Activated CD4-positive, alpha-beta memory T cell treated with anti-CD3 and anti-CD28 coated beads, Interleukin-2, amount 10 ng/mL, durations not matched to agents 7 days and 5 days (primary cell): ENCODE measurements around the gene RTN4. TPM values are rescaled to one million over a fixed set of nuclear protein-coding genes. Genes with fewer than 3 reads are reported as not detected.

Experiments
- CTCF ChIA-PET: fragments of 350-600 bp; sonication (Branson Sonifier 250); formaldehyde crosslinking; loops from one replicate; lab custom pipeline; 2021; ENCODE audit warnings: antibody characterized with exemption, inconsistent platforms; lab: Charles Lee
- POLR2A ChIA-PET: fragments of 350-600 bp; sonication (Branson Sonifier 250); formaldehyde crosslinking; loops from one replicate; lab custom pipeline; 2021; ENCODE audit warnings: antibody characterized with exemption; lab: Charles Lee
- DNase-seq: peaks from one replicate; pipeline ENCODE4 v3.0.0-alpha.2; 2020
- H3K27ac Mint-ChIP-seq: one replicate; pipeline ENCODE4 v1.8.0; 2021; ENCODE audit warnings: mild to moderate bottlenecking, mixed read lengths
- H3K27me3 Mint-ChIP-seq: one replicate; pipeline ENCODE4 v1.8.0; 2021; ENCODE audit warnings: mixed read lengths
- H3K36me3 Mint-ChIP-seq: one replicate; pipeline ENCODE4 v1.8.0; 2021; ENCODE audit warnings: low read depth, mixed read lengths
- H3K4me1 Mint-ChIP-seq: one replicate; pipeline ENCODE4 v1.8.0; 2021; ENCODE audit warnings: mixed read lengths
- H3K4me3 Mint-ChIP-seq: one replicate; pipeline ENCODE4 v1.8.0; 2021; ENCODE audit warnings: mild to moderate bottlenecking, mixed read lengths
- H3K9me3 Mint-ChIP-seq: one replicate; pipeline ENCODE4 v1.8.0; 2021; ENCODE audit warnings: mixed read lengths
- total RNA-seq, 2 experiments: library from RNA; stranded (reverse); gene quantifications; one replicate each; pipeline ENCODE4 v1.2.3, GENCODE V29; 2021

The RTN4 gene
- total RNA-seq, 2 experiments from 2014 or later, result 90.1 to 92.4 TPM

- Mint-ChIP-seq H3K27ac (no peak overlapping the region), H3K27me3 (no peaks in the 10 kb centered on the region), H3K4me1 (peaks cover 3% of the 10 kb centered on the region), H3K9me3 (no peaks in the 10 kb centered on the region), H3K4me3 (no peak overlapping the region), H3K36me3 (no peaks in the 10 kb centered on the region)
- CTCF ChIA-PET, result interaction anchor here (1.1 to 2.1 kb wide), 5 partner anchors 9 to 149 kb away, joined by 3 to 6 read pairs (median 4); no protein-coding TSS in a partner anchor
- POLR2A ChIA-PET, result interaction anchor here (0.9 to 1.4 kb wide), 2 partner anchors 15 to 24 kb away, joined by 4 to 5 read pairs; no protein-coding TSS in a partner anchor
- no peak for DNase-seq
Measured at GRCh38 chr2:55025627-55026026, 24.6 kb downstream of the RTN4 start.

GRCh38 chr2:55025082-55025481 lies 25.2 kb downstream of the RTN4 start:
- H3K27ac Mint-ChIP-seq, result no peak overlapping the region
- H3K36me3 Mint-ChIP-seq, result no peaks in the 10 kb centered on the region
- peaks cover 3% of the 10 kb centered on the region for H3K4me1 Mint-ChIP-seq
- H3K4me3 Mint-ChIP-seq, result no peak overlapping the region
- no peaks in the 10 kb centered on the region for H3K27me3 Mint-ChIP-seq
- H3K9me3 Mint-ChIP-seq, result no peaks in the 10 kb centered on the region
- DNase-seq, result no peak
- ChIA-PET POLR2A (interaction anchor here (1.4 kb wide), 1 partner anchor 15 kb away, joined by 5 read pairs; no protein-coding TSS in a partner anchor), CTCF (interaction anchor here (1.1 to 2.1 kb wide), 4 partner anchors 9 to 150 kb away, joined by 3 to 6 read pairs (median 5); no protein-coding TSS in a partner anchor)

GRCh38 chr2:55022476-55022875 lies 27.8 kb downstream of the RTN4 start:
- no peaks in the 10 kb centered on the region for H3K27me3 Mint-ChIP-seq

GRCh38 chr2:55019526-55020258 lies 30.6 kb downstream of the RTN4 start:
- ChIA-PET CTCF (interaction anchor here (0.6 to 0.7 kb wide), 2 partner anchors 45 to 147 kb away, joined by 3 to 5 read pairs; no protein-coding TSS in a partner anchor), POLR2A (no interaction called here)
- Mint-ChIP-seq H3K36me3 (peaks cover 2% of the 10 kb centered on the region), H3K4me1 (peaks cover 3% of the 10 kb centered on the region), H3K27ac (no peak overlapping the region), H3K9me3 (no peaks in the 10 kb centered on the region), H3K4me3 (no peak overlapping the region), H3K27me3 (no peaks in the 10 kb centered on the region)
- DNase-seq, result no peak

More at GRCh38 chr2:55022476-55022875, 27.8 kb downstream of the RTN4 start:
- H3K36me3 Mint-ChIP-seq, result no peaks in the 10 kb centered on the region
- no peaks in the 10 kb centered on the region for H3K9me3 Mint-ChIP-seq
- no peak for DNase-seq
- ChIA-PET POLR2A (no interaction called here), CTCF (no interaction called here)
- H3K27ac Mint-ChIP-seq, result no peak overlapping the region
- H3K4me1 Mint-ChIP-seq, result peaks cover 3% of the 10 kb centered on the region
- no peak overlapping the region for H3K4me3 Mint-ChIP-seq

GRCh38 chr2:55018619-55019018 lies 31.6 kb downstream of the RTN4 start:
- Mint-ChIP-seq H3K27ac (no peak overlapping the region), H3K4me3 (no peak overlapping the region), H3K9me3 (no peaks in the 10 kb centered on the region), H3K27me3 (no peaks in the 10 kb centered on the region), H3K4me1 (peaks cover 3% of the 10 kb centered on the region), H3K36me3 (peaks cover 2% of the 10 kb centered on the region)
- DNase-seq, result no peak
- CTCF ChIA-PET, result interaction anchor here (0.7 kb wide), 1 partner anchor 148 kb away, joined by 3 read pairs; no protein-coding TSS in a partner anchor
- POLR2A ChIA-PET, result no interaction called here

GRCh38 chr2:55017880-55018279 lies 32.4 kb downstream of the RTN4 start:
- ChIA-PET POLR2A (no interaction called here), CTCF (no interaction called here)
- Mint-ChIP-seq H3K27ac (no peak overlapping the region), H3K4me3 (no peak overlapping the region), H3K36me3 (peaks cover 2% of the 10 kb centered on the region), H3K9me3 (no peaks in the 10 kb centered on the region), H3K4me1 (peaks cover 4% of the 10 kb centered on the region), H3K27me3 (no peaks in the 10 kb centered on the region)
- no peak for DNase-seq

- Mint-ChIP-seq H3K36me3 (peaks cover 2% of the 10 kb centered on the region), H3K4me1 (peaks cover 4% of the 10 kb centered on the region), H3K27me3 (no peaks in the 10 kb centered on the region), H3K4me3 (no peak overlapping the region), H3K27ac (no peak overlapping the region), H3K9me3 (no peaks in the 10 kb centered on the region)
- ChIA-PET POLR2A (no interaction called here), CTCF (interaction anchor here (2.1 kb wide), 1 partner anchor 33 kb away, joined by 6 read pairs; the partner anchor contains the start of gene RTN4)
- no peak for DNase-seq
Measured at GRCh38 chr2:55017428-55017827, 32.8 kb downstream of the RTN4 start.

- ChIA-PET POLR2A (no interaction called here), CTCF (interaction anchor here (0.9 to 3.7 kb wide), 6 partner anchors 35 to 162 kb away, joined by 4 to 24 read pairs (median 6); partner anchors contain the start of gene RTN4)
- peaks cover 2% of the 10 kb centered on the region for H3K36me3 Mint-ChIP-seq
- peaks cover 16% of the 10 kb centered on the region for H3K4me1 Mint-ChIP-seq
- no peak overlapping the region for H3K4me3 Mint-ChIP-seq
- no peaks in the 10 kb centered on the region for H3K9me3 Mint-ChIP-seq
- no peak overlapping the region for H3K27ac Mint-ChIP-seq
- peak; percentile 34 for DNase-seq
- no peaks in the 10 kb centered on the region for H3K27me3 Mint-ChIP-seq
Measured at GRCh38 chr2:55014962-55015939, 35.0 kb downstream of the RTN4 start.

- POLR2A ChIA-PET, result no interaction called here
- Mint-ChIP-seq H3K27me3 (no peaks in the 10 kb centered on the region), H3K27ac (no peak overlapping the region), H3K9me3 (no peaks in the 10 kb centered on the region), H3K36me3 (peaks cover 2% of the 10 kb centered on the region), H3K4me1 (peaks cover 25% of the 10 kb centered on the region), H3K4me3 (no peak overlapping the region)
- CTCF ChIA-PET, result interaction anchor here (0.6 to 3.7 kb wide), 6 partner anchors 34 to 492 kb away, joined by 3 to 24 read pairs (median 4); partner anchors contain the start of gene RTN4
- no peak for DNase-seq
Measured at GRCh38 chr2:55013936-55014335, 36.3 kb downstream of the RTN4 start.

- Mint-ChIP-seq H3K36me3 (peaks cover 2% of the 10 kb centered on the region), H3K27ac (no peak overlapping the region), H3K4me3 (no peak overlapping the region), H3K27me3 (no peaks in the 10 kb centered on the region), H3K9me3 (no peaks in the 10 kb centered on the region), H3K4me1 (peaks cover 27% of the 10 kb centered on the region)
- ChIA-PET CTCF (interaction anchor here (0.9 to 3.7 kb wide), 10 partner anchors 35 to 491 kb away, joined by 3 to 24 read pairs (median 4); partner anchors contain the start of gene RTN4), POLR2A (interaction anchor here (0.7 to 1.0 kb wide), 2 partner anchors 33 to 38 kb away, joined by 3 to 7 read pairs; partner anchors contain the start of gene RTN4)
- DNase-seq, result no peak
Measured at GRCh38 chr2:55012672-55013484, 37.4 kb downstream of the RTN4 start.

GRCh38 chr2:55011831-55012671 lies 38.2 kb downstream of the RTN4 start:
- CTCF ChIA-PET, result interaction anchor here (0.9 to 2.3 kb wide), 8 partner anchors 36 to 307 kb away, joined by 3 to 8 read pairs (median 4); partner anchors contain the start of gene RTN4

More at GRCh38 chr2:55011831-55012671, 38.2 kb downstream of the RTN4 start:
- Mint-ChIP-seq H3K36me3 (peaks cover 2% of the 10 kb centered on the region), H3K4me3 (no peak overlapping the region), H3K4me1 (peaks cover 35% of the 10 kb centered on the region), H3K27ac (no peak overlapping the region), H3K27me3 (no peaks in the 10 kb centered on the region), H3K9me3 (no peaks in the 10 kb centered on the region)
- POLR2A ChIA-PET, result interaction anchor here (0.7 to 3.7 kb wide), 3 partner anchors 34 to 38 kb away, joined by 3 to 24 read pairs (median 7); partner anchors contain the start of gene RTN4
- DNase-seq, result no peak
